H1 (cell line): ENCODE results near the gene CREB3L4.

Experiments used
- BACH1 ChIP-seq: IDR thresholded peaks from 2 replicates; pipeline ENCODE4 v1.6.1; 2012; ENCODE audit warnings: low read length, improper control_type of control experiment
- POLR2A ChIP-seq, 2 experiments: IDR thresholded peaks; 1 replicate in 1 of 2; 2 replicates in 1 of 2; pipeline ENCODE4 v1.6.1; 2011; ENCODE audit warnings: low read depth in 2 of 2, low read length in 2 of 2, mild to moderate bottlenecking in 2 of 2; ENCODE audit errors: control extremely low read depth in 1 of 2
- TF ChIP-seq, protein P1 (sequence below), 3 experiments: IDR thresholded peaks; 1 replicate in 2 of 3; 2 replicates in 1 of 3; pipeline versions ENCODE4 v1.5.1 to v1.6.1; 2011; ENCODE audit warnings: low read length in 3 of 3, mild to moderate bottlenecking in 3 of 3, inconsistent platforms in 2 of 3, low read depth in 1 of 3, moderate library complexity in 1 of 3; ENCODE audit not compliant: insufficient read depth in 1 of 3; ENCODE audit errors: control extremely low read depth in 1 of 3

DNA sequence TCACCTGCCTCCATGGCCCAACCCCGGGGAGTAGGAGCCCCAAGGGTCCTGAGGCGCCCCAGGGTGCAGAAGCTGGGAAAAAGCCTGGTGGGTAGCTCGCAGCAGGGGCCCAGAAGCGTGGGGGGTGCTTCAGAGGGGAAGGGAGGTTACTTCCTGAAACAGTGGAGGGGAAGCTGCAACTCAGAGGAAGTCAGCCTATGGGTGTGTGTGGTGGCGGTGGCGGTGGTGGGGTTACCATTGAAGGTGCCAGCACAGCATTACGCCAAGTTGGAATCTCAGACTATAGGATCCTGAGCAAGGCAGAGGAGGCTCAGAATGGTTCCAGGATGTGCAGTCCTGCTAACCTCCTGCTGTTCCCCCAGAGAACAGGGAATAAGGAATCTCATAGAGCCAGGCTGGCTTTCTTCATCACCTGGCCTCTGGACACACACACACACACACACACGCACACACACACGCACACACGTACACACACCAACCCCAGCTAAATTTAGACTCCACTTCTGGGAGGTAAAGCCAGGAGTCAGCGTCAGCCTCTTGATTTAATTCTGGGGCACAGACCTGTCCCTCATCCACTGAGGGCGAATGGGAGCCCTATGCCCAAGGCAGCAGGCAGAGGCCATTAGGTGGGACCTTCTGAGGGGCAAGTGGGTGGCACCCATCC lies 22.4 kb upstream of the CREB3L4 start:
- no peak for TF ChIP-seq POLR2A (IDR thresholded peaks at IDR 0.05; ENCODE audit: control extremely low read depth in 1 of 2, low read depth in 2 of 2, low read length in 2 of 2)
- no peak for TF ChIP-seq BACH1
- TF ChIP-seq, protein P1, sequence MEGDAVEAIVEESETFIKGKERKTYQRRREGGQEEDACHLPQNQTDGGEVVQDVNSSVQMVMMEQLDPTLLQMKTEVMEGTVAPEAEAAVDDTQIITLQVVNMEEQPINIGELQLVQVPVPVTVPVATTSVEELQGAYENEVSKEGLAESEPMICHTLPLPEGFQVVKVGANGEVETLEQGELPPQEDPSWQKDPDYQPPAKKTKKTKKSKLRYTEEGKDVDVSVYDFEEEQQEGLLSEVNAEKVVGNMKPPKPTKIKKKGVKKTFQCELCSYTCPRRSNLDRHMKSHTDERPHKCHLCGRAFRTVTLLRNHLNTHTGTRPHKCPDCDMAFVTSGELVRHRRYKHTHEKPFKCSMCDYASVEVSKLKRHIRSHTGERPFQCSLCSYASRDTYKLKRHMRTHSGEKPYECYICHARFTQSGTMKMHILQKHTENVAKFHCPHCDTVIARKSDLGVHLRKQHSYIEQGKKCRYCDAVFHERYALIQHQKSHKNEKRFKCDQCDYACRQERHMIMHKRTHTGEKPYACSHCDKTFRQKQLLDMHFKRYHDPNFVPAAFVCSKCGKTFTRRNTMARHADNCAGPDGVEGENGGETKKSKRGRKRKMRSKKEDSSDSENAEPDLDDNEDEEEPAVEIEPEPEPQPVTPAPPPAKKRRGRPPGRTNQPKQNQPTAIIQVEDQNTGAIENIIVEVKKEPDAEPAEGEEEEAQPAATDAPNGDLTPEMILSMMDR (IDR thresholded peaks at IDR 0.05; ENCODE audit: control extremely low read depth in 1 of 3, insufficient read depth in 1 of 3, low read depth in 1 of 3, low read length in 3 of 3) = no peak
